Cardiac muscle cell (in vitro differentiated cells and primary cell): Measurements from ENCODE around the gene LRRC25. TPM values are rescaled to one million over a fixed set of nuclear protein-coding genes. Genes with fewer than 3 reads are reported as not detected.

ENCODE experiments used
- DNase-seq, 2 donors: peaks; one replicate each; pipeline versions ENCODE4 v3.0.0 to v3.0.0-alpha.2; 2010 to 2017; ENCODE audit warnings: low read depth in 1 of 2, low spot score in 1 of 2
- H3K27ac ChIP-seq: fragments of 200-600 bp; sonication (generic); 2 replicates; pipeline ENCODE4 v1.5.1; 2016
- H3K27me3 ChIP-seq: fragments of 200-600 bp; sonication (generic); 2 replicates; pipeline ENCODE4 v1.6.0; 2016; ENCODE audit warnings: control low read depth
- H3K36me3 ChIP-seq: fragments of 200-600 bp; sonication (generic); 2 replicates; pipeline ENCODE4 v1.5.1; 2016; ENCODE audit warnings: control low read depth
- H3K4me1 ChIP-seq: fragments of 200-600 bp; sonication (generic); 2 replicates; pipeline ENCODE4 v1.8.1; 2017; ENCODE audit warnings: low read depth, mild to moderate bottlenecking, mixed run types
- H3K4me3 ChIP-seq: fragments of 200-600 bp; sonication (generic); 2 replicates; pipeline ENCODE4 v1.5.1; 2016; ENCODE audit warnings: mild to moderate bottlenecking
- H3K9me3 ChIP-seq: fragments of 200-600 bp; sonication (generic); 2 replicates; pipeline ENCODE4 v1.5.1; 2017; ENCODE audit warnings: low read depth, mild to moderate bottlenecking, control low read depth
- polyA plus RNA-seq: library from polyadenylated mRNA; unstranded; fragments of >200 nt; fragmentation: Nextera tagmentation; extraction: Ambion mirVana; gene quantifications from 2 replicates; pipeline ENCODE4 v1.2.1, GENCODE V29; 2016
- total RNA-seq: library from RNA; depleted of rRNA; stranded (reverse); fragments of >200 nt; gene quantifications from 2 replicates; pipeline ENCODE4 v1.2.3, GENCODE V29; 2016
- TF ChIP-seq, protein P1 (sequence below): IDR thresholded peaks from 2 replicates; pipeline ENCODE4 v1.5.1; 2012; ENCODE audit warnings: low read depth, mild to moderate bottlenecking, low read length

Gene LRRC25
- total and polyA plus RNA-seq, 2 experiments from 2014 or later, result not detected

DNA sequence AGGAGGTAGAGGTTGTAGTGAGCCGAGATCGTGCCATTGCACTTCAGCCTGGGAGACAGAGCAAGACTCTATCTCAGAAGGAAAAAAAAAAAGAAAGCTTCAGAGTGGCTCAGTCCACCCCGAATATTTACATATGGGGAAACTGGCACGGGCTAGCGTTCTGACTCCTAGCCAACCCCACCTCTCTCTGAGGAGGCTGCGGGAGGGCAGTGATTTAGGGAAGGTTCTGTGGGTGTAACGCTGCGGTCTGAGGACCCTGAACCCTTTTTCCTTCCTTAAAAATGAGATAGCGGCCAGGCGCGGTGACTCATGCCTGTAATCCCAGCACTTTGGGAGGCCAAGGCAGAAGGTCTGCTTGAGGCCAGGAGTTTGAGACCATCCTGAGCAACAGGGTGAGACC lies 5.0 kb downstream of the LRRC25 start:
- TF ChIP-seq, protein P1, sequence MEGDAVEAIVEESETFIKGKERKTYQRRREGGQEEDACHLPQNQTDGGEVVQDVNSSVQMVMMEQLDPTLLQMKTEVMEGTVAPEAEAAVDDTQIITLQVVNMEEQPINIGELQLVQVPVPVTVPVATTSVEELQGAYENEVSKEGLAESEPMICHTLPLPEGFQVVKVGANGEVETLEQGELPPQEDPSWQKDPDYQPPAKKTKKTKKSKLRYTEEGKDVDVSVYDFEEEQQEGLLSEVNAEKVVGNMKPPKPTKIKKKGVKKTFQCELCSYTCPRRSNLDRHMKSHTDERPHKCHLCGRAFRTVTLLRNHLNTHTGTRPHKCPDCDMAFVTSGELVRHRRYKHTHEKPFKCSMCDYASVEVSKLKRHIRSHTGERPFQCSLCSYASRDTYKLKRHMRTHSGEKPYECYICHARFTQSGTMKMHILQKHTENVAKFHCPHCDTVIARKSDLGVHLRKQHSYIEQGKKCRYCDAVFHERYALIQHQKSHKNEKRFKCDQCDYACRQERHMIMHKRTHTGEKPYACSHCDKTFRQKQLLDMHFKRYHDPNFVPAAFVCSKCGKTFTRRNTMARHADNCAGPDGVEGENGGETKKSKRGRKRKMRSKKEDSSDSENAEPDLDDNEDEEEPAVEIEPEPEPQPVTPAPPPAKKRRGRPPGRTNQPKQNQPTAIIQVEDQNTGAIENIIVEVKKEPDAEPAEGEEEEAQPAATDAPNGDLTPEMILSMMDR, result no peak
- Histone ChIP-seq H3K27ac (no peak overlapping the region), H3K4me3 (no peak overlapping the region), H3K36me3 (no peaks in the 10 kb centered on the region), H3K27me3 (peaks cover 7% of the 10 kb centered on the region), H3K9me3 (no peaks in the 10 kb centered on the region), H3K4me1 (peaks cover 3% of the 10 kb centered on the region)
- peak in 1 of 2 donors; percentile 90 for DNase-seq

DNA sequence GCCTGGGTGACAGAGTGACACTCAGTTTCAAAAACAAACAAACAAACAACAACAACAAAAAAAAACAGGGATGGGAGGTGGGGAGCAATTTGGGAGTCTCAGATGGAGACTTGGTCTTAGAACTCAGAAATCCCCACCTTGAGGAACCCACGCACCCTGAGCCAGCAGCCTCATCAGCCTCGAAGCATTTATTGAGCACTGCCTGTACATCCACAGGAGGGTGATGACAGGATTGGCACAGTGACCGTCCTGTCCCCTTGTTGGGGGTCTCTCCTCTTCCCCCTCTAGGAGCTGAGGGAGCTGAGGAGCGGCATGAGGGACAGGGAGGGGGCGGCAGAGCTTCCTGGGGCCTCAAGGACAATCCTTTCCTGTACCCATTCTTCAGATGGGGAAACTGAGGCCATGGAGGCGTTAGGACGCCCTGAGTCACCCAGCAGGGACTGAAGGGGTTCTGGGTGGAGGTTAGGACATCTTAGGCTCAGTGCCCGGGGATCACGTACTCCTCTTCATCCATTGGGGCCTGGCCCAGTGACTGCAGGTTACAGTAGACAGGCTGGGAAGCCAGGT lies 5.8 kb downstream of the LRRC25 start:
- Histone ChIP-seq H3K9me3 (no peaks in the 10 kb centered on the region), H3K27me3 (peaks cover 15% of the 10 kb centered on the region), H3K27ac (no peak overlapping the region), H3K36me3 (no peaks in the 10 kb centered on the region), H3K4me1 (no peaks in the 10 kb centered on the region), H3K4me3 (no peak overlapping the region)
- DNase-seq, result no peak
- TF ChIP-seq, protein P1, result no peak

DNA sequence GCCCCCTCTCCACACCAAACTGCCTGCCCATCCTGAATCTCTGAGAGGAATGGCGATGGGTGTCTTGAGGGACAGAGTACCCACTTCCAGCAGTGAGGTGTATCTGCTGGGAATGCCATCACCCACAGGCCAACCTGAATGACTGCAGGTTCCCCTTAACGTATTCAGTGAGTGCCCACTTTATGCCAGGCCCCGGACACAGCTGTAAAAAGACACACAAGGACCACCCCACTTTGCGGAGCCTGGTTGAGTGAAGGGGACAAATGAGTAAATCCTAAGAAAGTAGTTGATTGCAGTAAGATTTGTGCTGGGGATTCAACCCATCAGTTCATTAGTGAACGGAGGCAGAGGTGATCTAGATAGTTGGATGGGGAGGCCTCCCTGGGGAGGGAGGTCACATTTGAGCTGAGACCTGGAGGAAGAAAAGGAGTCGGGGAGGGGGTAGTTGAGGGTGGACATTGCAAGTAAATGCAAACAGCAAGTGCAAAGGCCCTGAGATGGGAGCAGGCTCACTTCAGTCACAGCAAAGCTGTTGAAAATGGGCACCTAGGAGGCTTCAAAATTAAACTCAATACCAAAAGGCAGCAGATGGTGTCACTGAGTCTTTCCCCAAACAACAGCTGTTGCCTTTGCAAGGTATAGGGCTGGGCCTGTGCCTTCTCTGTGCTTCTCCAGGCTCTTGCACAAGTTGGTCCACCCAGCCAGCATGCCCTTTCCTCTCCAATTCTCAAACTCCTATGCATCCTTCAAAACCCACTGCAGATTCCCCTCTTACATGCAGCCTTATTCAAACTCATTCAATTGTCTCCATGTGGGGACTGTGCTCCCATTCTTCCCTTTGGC lies 7.1 kb downstream of the LRRC25 start:
- Histone ChIP-seq H3K9me3 (no peaks in the 10 kb centered on the region), H3K27ac (no peak overlapping the region), H3K4me1 (no peaks in the 10 kb centered on the region), H3K4me3 (no peak overlapping the region), H3K27me3 (peaks cover 20% of the 10 kb centered on the region), H3K36me3 (no peaks in the 10 kb centered on the region)
- DNase-seq, result peak in 1 of 2 donors; percentile 43
- TF ChIP-seq, protein P1, result no peak

DNA sequence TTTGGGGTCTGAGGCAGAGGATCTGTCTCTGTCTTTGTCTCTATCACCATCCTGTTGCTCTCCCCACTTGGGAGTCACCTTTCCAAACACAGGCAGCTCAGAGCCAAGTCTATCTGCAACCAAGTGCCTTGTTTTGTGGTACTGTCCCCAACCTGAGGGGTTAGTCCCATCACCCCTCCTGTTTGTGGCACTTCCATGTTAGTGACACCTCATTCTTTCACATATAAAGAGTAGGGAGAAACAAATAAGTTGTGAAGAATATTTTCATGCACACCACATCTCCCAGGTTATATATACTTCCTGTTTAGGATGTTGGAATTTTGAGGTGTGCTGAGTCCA lies 7.7 kb downstream of the LRRC25 start:
- DNase-seq, result no peak
- Histone ChIP-seq H3K4me1 (no peaks in the 10 kb centered on the region), H3K9me3 (no peaks in the 10 kb centered on the region), H3K27me3 (peaks cover 20% of the 10 kb centered on the region), H3K4me3 (no peak overlapping the region), H3K27ac (no peak overlapping the region), H3K36me3 (no peaks in the 10 kb centered on the region)
- TF ChIP-seq, protein P1, result no peak

DNA sequence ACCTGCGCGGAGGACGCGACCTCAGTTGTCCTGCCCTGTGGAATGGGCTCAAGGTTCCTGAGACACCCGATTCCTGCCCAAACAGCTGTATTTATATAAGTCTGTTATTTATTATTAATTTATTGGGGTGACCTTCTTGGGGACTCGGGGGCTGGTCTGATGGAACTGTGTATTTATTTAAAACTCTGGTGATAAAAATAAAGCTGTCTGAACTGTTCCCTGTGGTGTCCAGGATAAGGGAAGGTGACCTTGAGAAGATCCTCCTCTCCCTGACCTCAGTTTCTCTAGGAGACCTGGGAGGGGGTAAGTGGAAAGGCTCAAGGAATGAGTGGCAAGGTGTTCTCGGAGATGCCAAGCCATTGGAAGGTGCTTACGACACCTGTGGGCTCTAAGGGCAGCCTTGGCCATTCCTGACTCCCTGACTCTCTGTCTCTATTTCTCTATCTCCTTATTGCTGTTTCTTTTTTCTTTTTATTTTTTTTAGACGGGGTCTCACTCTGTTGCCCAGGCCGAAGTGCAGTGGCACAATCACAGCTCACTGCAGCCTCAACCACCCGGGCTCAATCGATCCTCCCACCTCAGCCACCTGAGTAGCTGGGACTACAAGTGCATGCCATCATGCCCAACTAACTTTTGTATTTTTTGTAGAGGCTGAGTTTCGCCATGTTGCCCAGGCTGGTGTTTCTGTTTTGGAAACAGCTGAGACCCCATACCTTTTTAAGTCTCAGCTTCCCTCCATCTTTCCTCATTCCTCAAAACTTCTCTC lies 8.3 kb downstream of the LRRC25 start:
- H3K36me3 ChIP-seq, result no peaks in the 10 kb centered on the region
- no peak overlapping the region for H3K4me3 ChIP-seq
- no peak overlapping the region for H3K27ac ChIP-seq
- no peaks in the 10 kb centered on the region for H3K9me3 ChIP-seq
- H3K27me3 ChIP-seq, result peaks cover 20% of the 10 kb centered on the region
- TF ChIP-seq, protein P1, result no peak
- no peak for DNase-seq
- no peaks in the 10 kb centered on the region for H3K4me1 ChIP-seq
